Measurements from ENCODE around the gene C18orf32.
"Not testable (repeated sequence)": the region's sequence is repeated elsewhere in the genome, so short reads cannot be mapped to it uniquely, and the experiment has no call there.

The C18orf32 gene

GRCh38 chr18:49467019-49467563 is 19.9 kb downstream of the C18orf32 start:
- no peak for DNase-seq

GRCh38 chr18:49464718-49465598 is 22.1 kb downstream of the C18orf32 start:
- DNase-seq, result no peak

GRCh38 chr18:49461602-49461977 is 25.4 kb downstream of the C18orf32 start:
- no peak for DNase-seq

- no peak for DNase-seq
Measured at GRCh38 chr18:49460976-49461601, 25.9 kb downstream of the C18orf32 start.

GRCh38 chr18:49459404-49460171 is 27.4 kb downstream of the C18orf32 start:
- peak; percentile 26 to 30 for DNase-seq

- DNase-seq, result no peak
Measured at GRCh38 chr18:49457616-49458015, 29.4 kb downstream of the C18orf32 start.

GRCh38 chr18:49456794-49457193 is 30.2 kb downstream of the C18orf32 start:
- DNase-seq, result no peak

GRCh38 chr18:49452534-49452933 is 34.5 kb downstream of the C18orf32 start:
- not testable (repeated sequence) for DNase-seq

- DNase-seq, result peak; percentile 41 to 45
Measured at GRCh38 chr18:49447810-49448745, 39.0 kb downstream of the C18orf32 start.

- no peak for DNase-seq
Measured at GRCh38 chr18:49446481-49446880, 40.6 kb downstream of the C18orf32 start.

GRCh38 chr18:49444581-49444980 is 42.5 kb downstream of the C18orf32 start:
- DNase-seq, result no peak

GRCh38 chr18:49443837-49444236 is 43.2 kb downstream of the C18orf32 start:
- no peak for DNase-seq

GRCh38 chr18:49441338-49441938 is 45.6 kb downstream of the C18orf32 start:
- no peak for DNase-seq

- no peak for DNase-seq
Measured at GRCh38 chr18:49435170-49435569, 51.9 kb downstream of the C18orf32 start.

GRCh38 chr18:49432602-49433001 is 54.4 kb downstream of the C18orf32 start:
- DNase-seq, result no peak

- DNase-seq, result no peak
Measured at GRCh38 chr18:49431165-49431962, 55.7 kb downstream of the C18orf32 start.
